HEK293 (cell line): Measurements from ENCODE around the gene LSM11.

ENCODE experiments used
- OSR2 ChIP-seq: fragments of 450-650 bp; formaldehyde crosslinking; IDR thresholded peaks from 2 replicates; pipeline ENCODE4 v1.5.1; 2016; ENCODE audit warnings: missing biosample characterization, missing genetic modification characterization
- ZNF132 ChIP-seq: fragments of 450-650 bp; formaldehyde crosslinking; IDR thresholded peaks from 2 replicates; pipeline ENCODE4 v1.5.1; 2017; ENCODE audit warnings: missing biosample characterization, missing genetic modification characterization, borderline replicate concordance
- TF ChIP-seq, protein P1 (sequence below): fragments of 450-650 bp; formaldehyde crosslinking; IDR thresholded peaks from 2 replicates; pipeline ENCODE4 v1.5.1; 2016; ENCODE audit warnings: missing biosample characterization, missing genetic modification characterization

- TF ChIP-seq ZNF132 (tag by site-specific recombination) = no peak
- TF ChIP-seq, protein P1, sequence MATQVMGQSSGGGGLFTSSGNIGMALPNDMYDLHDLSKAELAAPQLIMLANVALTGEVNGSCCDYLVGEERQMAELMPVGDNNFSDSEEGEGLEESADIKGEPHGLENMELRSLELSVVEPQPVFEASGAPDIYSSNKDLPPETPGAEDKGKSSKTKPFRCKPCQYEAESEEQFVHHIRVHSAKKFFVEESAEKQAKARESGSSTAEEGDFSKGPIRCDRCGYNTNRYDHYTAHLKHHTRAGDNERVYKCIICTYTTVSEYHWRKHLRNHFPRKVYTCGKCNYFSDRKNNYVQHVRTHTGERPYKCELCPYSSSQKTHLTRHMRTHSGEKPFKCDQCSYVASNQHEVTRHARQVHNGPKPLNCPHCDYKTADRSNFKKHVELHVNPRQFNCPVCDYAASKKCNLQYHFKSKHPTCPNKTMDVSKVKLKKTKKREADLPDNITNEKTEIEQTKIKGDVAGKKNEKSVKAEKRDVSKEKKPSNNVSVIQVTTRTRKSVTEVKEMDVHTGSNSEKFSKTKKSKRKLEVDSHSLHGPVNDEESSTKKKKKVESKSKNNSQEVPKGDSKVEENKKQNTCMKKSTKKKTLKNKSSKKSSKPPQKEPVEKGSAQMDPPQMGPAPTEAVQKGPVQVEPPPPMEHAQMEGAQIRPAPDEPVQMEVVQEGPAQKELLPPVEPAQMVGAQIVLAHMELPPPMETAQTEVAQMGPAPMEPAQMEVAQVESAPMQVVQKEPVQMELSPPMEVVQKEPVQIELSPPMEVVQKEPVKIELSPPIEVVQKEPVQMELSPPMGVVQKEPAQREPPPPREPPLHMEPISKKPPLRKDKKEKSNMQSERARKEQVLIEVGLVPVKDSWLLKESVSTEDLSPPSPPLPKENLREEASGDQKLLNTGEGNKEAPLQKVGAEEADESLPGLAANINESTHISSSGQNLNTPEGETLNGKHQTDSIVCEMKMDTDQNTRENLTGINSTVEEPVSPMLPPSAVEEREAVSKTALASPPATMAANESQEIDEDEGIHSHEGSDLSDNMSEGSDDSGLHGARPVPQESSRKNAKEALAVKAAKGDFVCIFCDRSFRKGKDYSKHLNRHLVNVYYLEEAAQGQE = no peak
- TF ChIP-seq OSR2 (tag by site-specific recombination) = no peak
Measured at GRCh38 chr5:157779221-157779620, 35.7 kb downstream of the LSM11 start.
